ENCODE measurements around the gene PDCD4.

GRCh38 chr10:110842326-110842904 is 29.3 kb upstream of the PDCD4 start:
- TF ChIP-seq POLR2A (IDR thresholded peaks at IDR 0.05; ENCODE audit: low read depth, low read length) (no peak), CTCF (conservative IDR thresholded peaks at IDR 0.05; ENCODE audit: low read depth, low read length) (no peak), MAZ (IDR thresholded peaks at IDR 0.05; ENCODE audit: borderline replicate concordance, low read depth, low read length) (no peak)

Measured in IMR-90 (cell line).